ENCODE results near the gene AXIN1.
"Not testable (repeated sequence)": the region's sequence is repeated elsewhere in the genome, so short reads cannot be mapped to it uniquely, and the experiment has no call there.

AXIN1 gene

DNA sequence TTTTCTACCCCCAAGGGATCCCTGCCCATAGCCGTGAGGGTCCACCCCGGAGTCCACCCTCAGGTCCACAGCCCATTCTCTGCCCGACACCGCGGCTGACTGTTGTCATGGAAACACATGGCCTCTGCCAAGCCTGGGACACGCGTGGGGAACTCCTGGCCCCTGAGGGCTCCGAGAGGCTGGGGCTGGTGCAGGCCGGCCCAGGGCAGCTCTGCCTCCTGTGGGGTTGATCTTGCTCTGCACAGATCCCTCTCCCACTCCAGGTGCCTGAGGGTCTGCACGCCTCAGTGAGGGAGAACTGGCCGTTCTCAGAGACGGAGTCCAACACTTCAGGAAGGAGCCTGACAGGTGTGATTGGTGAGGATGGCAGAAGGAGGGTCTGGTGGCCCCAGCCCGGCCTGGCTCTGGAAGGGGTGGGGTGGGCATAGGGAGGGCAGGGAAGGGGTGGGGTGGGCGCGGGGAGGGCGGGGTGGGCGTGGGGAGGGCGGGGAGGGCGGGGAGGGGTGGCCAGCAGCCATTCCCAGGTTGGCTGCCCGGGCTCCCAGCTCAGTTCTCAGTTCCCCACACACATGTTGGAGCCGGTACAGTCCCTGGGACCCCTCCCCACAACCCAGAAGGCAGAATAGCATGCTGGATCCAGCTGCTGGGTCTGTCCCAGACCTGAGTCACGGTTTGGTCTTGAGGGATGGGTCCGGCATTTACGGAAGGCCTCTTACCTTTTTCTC lies 11.4 kb upstream of the AXIN1 start:
- Histone ChIP-seq H3K4me3 (ENCODE audit: low read length) (no peak overlapping the region), H3K36me3 (ENCODE audit: control insufficient read depth, insufficient read depth, low read length) (peaks cover 7% of the 10 kb centered on the region), H3K9me3 (ENCODE audit: control insufficient read depth, low read length) (no peaks in the 10 kb centered on the region), H3K9ac (ENCODE audit: low read length) (no peak overlapping the region), H3K4me1 (ENCODE audit: control insufficient read depth, insufficient read depth, low read length) (peaks cover 13% of the 10 kb centered on the region), H3K27me3 (ENCODE audit: control insufficient read depth, insufficient read depth, low read length) (peaks cover 24% of the 10 kb centered on the region)

DNA sequence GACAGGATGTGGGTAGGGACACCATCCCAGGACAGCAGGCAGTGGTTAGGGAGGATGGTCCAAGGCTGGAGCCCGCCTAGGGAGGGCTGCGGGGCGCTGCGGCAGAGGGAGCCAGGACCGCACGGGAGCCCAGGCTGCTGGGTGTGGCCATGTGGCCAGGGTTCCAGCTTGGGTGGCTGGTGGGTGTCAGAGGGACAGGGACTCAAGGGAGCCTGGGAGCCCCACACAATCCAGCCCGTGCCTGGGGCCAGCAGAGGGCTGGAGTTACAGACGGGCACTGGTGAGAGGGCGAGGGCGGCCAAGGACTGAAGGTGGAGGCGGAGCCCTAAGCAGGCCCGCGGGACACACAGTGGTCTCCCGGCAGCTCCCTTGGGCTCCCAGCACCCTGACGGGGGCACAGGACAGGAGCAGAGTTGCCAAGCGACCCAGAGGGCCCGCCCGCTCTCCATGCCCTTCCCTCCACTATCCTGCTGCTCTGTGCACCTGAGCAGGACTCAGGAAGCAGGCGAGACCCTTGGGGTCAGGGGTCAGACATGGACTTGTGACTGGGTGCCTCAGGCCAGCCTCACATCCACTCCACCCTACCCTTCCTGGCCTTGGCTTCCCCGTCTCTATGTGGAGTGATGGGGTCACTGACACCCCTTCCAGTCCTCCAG lies 10.7 kb upstream of the AXIN1 start:
- Histone ChIP-seq H3K4me3 (ENCODE audit: low read length) (no peak overlapping the region), H3K27me3 (ENCODE audit: control insufficient read depth, insufficient read depth, low read length) (peaks cover 24% of the 10 kb centered on the region)

GRCh38 chr16:362702-362999 lies 10.1 kb upstream of the AXIN1 start:
- not testable (repeated sequence) for H3K9me3 ChIP-seq (ENCODE audit: control insufficient read depth, low read length); H3K4me3 ChIP-seq (ENCODE audit: low read length)
- peaks cover 13% of the 10 kb centered on the region for H3K4me1 ChIP-seq (ENCODE audit: control insufficient read depth, insufficient read depth, low read length)

More for the DNA sequence above, 10.7 kb upstream of the AXIN1 start:
- Histone ChIP-seq H3K9me3 (ENCODE audit: control insufficient read depth, low read length) (no peaks in the 10 kb centered on the region), H3K4me1 (ENCODE audit: control insufficient read depth, insufficient read depth, low read length) (peaks cover 13% of the 10 kb centered on the region), H3K36me3 (ENCODE audit: control insufficient read depth, insufficient read depth, low read length) (no peaks in the 10 kb centered on the region), H3K9ac (ENCODE audit: low read length) (no peak overlapping the region)

GRCh38 chr16:361872-362701 lies 9.6 kb upstream of the AXIN1 start:
- Histone ChIP-seq H3K27me3 (ENCODE audit: control insufficient read depth, insufficient read depth, low read length) (peaks cover 24% of the 10 kb centered on the region), H3K9ac (ENCODE audit: low read length) (no peak overlapping the region), H3K36me3 (ENCODE audit: control insufficient read depth, insufficient read depth, low read length) (no peaks in the 10 kb centered on the region), H3K9me3 (ENCODE audit: control insufficient read depth, low read length) (no peaks in the 10 kb centered on the region), H3K4me3 (ENCODE audit: low read length) (no peak overlapping the region), H3K4me1 (ENCODE audit: control insufficient read depth, insufficient read depth, low read length) (peaks cover 13% of the 10 kb centered on the region)

More at GRCh38 chr16:362702-362999, 10.1 kb upstream of the AXIN1 start:
- not testable (repeated sequence) for H3K36me3 ChIP-seq (ENCODE audit: control insufficient read depth, insufficient read depth, low read length); H3K9ac ChIP-seq (ENCODE audit: low read length)
- peaks cover 24% of the 10 kb centered on the region for H3K27me3 ChIP-seq (ENCODE audit: control insufficient read depth, insufficient read depth, low read length)

- H3K9me3 ChIP-seq (ENCODE audit: control insufficient read depth, low read length) = no peaks in the 10 kb centered on the region
- no peaks in the 10 kb centered on the region for H3K36me3 ChIP-seq (ENCODE audit: control insufficient read depth, insufficient read depth, low read length)
- peaks cover 24% of the 10 kb centered on the region for H3K27me3 ChIP-seq (ENCODE audit: control insufficient read depth, insufficient read depth, low read length)
- no peak overlapping the region for H3K4me3 ChIP-seq (ENCODE audit: low read length)
- no peak overlapping the region for H3K9ac ChIP-seq (ENCODE audit: low read length)
- H3K4me1 ChIP-seq (ENCODE audit: control insufficient read depth, insufficient read depth, low read length) = peaks cover 13% of the 10 kb centered on the region
Measured at GRCh38 chr16:361341-361871, 8.9 kb upstream of the AXIN1 start.

DNA sequence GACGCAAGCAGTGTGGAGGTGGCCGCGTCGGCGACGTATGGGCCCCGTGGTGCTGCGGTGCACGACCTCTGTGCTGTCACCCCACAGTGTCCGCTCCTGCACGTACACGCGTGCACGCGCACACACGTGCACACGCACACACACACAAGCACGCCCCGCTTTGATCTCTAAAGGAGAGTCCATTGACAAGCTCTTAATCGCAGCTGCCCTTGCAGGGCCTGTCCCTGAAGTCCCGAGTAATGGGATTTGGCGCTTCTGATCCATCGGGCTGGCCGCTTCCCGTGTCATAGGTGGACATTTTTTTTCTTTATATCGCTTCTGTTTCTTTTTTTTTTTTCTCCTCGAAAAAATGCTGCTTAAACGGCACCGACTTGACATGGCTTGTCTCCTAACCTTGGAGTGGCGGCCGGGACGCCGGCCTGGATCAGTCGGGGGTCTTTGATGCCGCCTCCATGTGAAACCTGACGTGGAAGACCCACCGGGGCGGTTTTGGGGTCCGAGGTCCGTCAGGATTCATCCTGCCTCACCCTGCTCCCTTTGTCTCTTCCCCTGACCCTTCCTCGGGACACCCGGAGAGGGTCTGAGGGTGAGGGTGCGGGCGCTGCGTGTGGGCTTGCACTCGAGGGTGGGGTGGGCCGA lies 8.3 kb upstream of the AXIN1 start:
- no peak overlapping the region for H3K4me3 ChIP-seq (ENCODE audit: low read length)
- peaks cover 24% of the 10 kb centered on the region for H3K27me3 ChIP-seq (ENCODE audit: control insufficient read depth, insufficient read depth, low read length)
- no peaks in the 10 kb centered on the region for H3K9me3 ChIP-seq (ENCODE audit: control insufficient read depth, low read length)
- no peaks in the 10 kb centered on the region for H3K36me3 ChIP-seq (ENCODE audit: control insufficient read depth, insufficient read depth, low read length)
- no peak overlapping the region for H3K9ac ChIP-seq (ENCODE audit: low read length)
- peaks cover 13% of the 10 kb centered on the region for H3K4me1 ChIP-seq (ENCODE audit: control insufficient read depth, insufficient read depth, low read length)

GRCh38 chr16:359871-360697 lies 7.6 kb upstream of the AXIN1 start:
- Histone ChIP-seq H3K9me3 (ENCODE audit: control insufficient read depth, low read length) (no peaks in the 10 kb centered on the region), H3K4me1 (ENCODE audit: control insufficient read depth, insufficient read depth, low read length) (peaks cover 13% of the 10 kb centered on the region), H3K36me3 (ENCODE audit: control insufficient read depth, insufficient read depth, low read length) (no peaks in the 10 kb centered on the region), H3K4me3 (ENCODE audit: low read length) (no peak overlapping the region), H3K9ac (ENCODE audit: low read length) (no peak overlapping the region), H3K27me3 (ENCODE audit: control insufficient read depth, insufficient read depth, low read length) (peaks cover 24% of the 10 kb centered on the region)

- Histone ChIP-seq H3K27me3 (ENCODE audit: control insufficient read depth, insufficient read depth, low read length) (peaks cover 16% of the 10 kb centered on the region), H3K9me3 (ENCODE audit: control insufficient read depth, low read length) (no peaks in the 10 kb centered on the region), H3K4me3 (ENCODE audit: low read length) (no peak overlapping the region), H3K9ac (ENCODE audit: low read length) (no peak overlapping the region), H3K36me3 (ENCODE audit: control insufficient read depth, insufficient read depth, low read length) (no peaks in the 10 kb centered on the region), H3K4me1 (ENCODE audit: control insufficient read depth, insufficient read depth, low read length) (peaks cover 7% of the 10 kb centered on the region)
Measured at GRCh38 chr16:359067-359763, 6.7 kb upstream of the AXIN1 start.

- H3K9ac ChIP-seq (ENCODE audit: low read length) = no peak overlapping the region
- no peaks in the 10 kb centered on the region for H3K36me3 ChIP-seq (ENCODE audit: control insufficient read depth, insufficient read depth, low read length)
- H3K4me1 ChIP-seq (ENCODE audit: control insufficient read depth, insufficient read depth, low read length) = peaks cover 5% of the 10 kb centered on the region
- peaks cover 2% of the 10 kb centered on the region for H3K27me3 ChIP-seq (ENCODE audit: control insufficient read depth, insufficient read depth, low read length)
- no peaks in the 10 kb centered on the region for H3K9me3 ChIP-seq (ENCODE audit: control insufficient read depth, low read length)
- H3K4me3 ChIP-seq (ENCODE audit: low read length) = no peak overlapping the region
Measured at GRCh38 chr16:356741-357140, 4.2 kb upstream of the AXIN1 start.

DNA sequence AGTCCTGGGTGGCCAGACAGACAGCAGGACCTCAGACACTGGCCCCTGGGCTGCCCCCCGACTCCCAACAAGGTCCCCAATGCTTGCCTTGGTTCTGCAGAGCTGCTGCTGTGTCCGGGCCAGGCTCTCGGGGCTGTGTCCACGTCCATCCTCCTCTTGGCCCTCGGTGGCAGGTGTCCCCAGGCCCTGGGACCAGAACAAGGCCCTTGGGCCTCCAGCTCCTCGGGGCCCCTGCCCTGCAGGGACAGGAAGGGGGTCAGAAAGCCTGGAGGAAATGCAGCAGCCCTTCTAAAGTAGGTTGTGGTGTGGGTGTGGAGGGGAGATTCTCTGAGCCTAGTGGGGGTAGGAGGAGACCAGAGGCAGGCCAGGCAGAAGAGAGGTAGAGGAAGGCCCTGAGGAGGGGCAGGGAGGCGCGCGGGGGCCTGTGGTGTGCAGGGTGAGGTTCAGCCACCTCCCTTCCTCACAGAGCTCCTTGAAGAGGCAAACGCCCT lies 2.5 kb upstream of the AXIN1 start:
- peaks cover 5% of the 10 kb centered on the region for H3K4me1 ChIP-seq (ENCODE audit: control insufficient read depth, insufficient read depth, low read length)
- no peak overlapping the region for H3K9ac ChIP-seq (ENCODE audit: low read length)
- no peaks in the 10 kb centered on the region for H3K27me3 ChIP-seq (ENCODE audit: control insufficient read depth, insufficient read depth, low read length)
- H3K4me3 ChIP-seq (ENCODE audit: low read length) = no peak overlapping the region
- no peaks in the 10 kb centered on the region for H3K9me3 ChIP-seq (ENCODE audit: control insufficient read depth, low read length)
- no peaks in the 10 kb centered on the region for H3K36me3 ChIP-seq (ENCODE audit: control insufficient read depth, insufficient read depth, low read length)

Data from mucosa of stomach (tissue), 1 donor.